ENCODE measurements around the gene SLC22A3. TPM values are rescaled to one million over a fixed set of nuclear protein-coding genes. Genes with fewer than 3 reads are reported as not detected.

SLC22A3 gene
- total RNA-seq, 1 donor from 2014 or later: 0.18 TPM

DNA sequence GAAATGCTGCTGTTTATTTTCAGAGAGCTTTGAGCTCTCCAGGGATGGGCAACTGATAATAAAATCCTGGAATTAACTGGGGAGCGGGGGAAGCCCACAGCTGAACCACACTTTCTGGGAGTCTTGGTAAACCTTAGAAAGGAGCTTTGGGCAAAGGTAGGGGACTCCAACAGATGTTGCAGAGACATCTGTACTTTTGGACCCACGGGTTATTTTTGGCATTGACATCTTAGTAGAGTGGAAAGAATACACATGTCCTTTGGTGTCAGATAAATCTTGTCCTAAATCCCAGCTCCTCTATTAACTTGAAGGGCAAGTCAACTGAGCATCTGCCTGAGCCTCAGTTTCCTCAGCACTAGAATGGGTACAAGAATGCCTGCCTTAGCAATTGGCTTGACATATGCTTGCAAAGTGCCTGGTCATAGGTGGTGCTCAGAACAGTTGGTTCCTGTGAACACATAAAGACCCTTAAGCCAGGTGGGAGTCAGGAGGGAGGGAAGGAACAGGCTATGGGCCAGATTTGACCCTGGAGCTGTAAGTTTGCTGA is 5.8 kb downstream of the SLC22A3 start:
- no peaks in the 10 kb centered on the region for H3K9me3 Mint-ChIP-seq (ENCODE audit: unreplicated experiment)
- peaks cover 3% of the 10 kb centered on the region for H3K4me1 Mint-ChIP-seq (ENCODE audit: unreplicated experiment)
- no peak for DNase-seq (ENCODE audit: low spot score)
- H3K36me3 Mint-ChIP-seq (ENCODE audit: low read depth, unreplicated experiment): no peaks in the 10 kb centered on the region
- H3K27me3 Mint-ChIP-seq (ENCODE audit: unreplicated experiment): peaks cover 15% of the 10 kb centered on the region
- TF ChIP-seq, protein P1, sequence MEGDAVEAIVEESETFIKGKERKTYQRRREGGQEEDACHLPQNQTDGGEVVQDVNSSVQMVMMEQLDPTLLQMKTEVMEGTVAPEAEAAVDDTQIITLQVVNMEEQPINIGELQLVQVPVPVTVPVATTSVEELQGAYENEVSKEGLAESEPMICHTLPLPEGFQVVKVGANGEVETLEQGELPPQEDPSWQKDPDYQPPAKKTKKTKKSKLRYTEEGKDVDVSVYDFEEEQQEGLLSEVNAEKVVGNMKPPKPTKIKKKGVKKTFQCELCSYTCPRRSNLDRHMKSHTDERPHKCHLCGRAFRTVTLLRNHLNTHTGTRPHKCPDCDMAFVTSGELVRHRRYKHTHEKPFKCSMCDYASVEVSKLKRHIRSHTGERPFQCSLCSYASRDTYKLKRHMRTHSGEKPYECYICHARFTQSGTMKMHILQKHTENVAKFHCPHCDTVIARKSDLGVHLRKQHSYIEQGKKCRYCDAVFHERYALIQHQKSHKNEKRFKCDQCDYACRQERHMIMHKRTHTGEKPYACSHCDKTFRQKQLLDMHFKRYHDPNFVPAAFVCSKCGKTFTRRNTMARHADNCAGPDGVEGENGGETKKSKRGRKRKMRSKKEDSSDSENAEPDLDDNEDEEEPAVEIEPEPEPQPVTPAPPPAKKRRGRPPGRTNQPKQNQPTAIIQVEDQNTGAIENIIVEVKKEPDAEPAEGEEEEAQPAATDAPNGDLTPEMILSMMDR (IDR thresholded peaks at IDR 0.05; ENCODE audit: unreplicated experiment): no peak
- H3K4me3 Mint-ChIP-seq (ENCODE audit: unreplicated experiment): no peak overlapping the region
- no peak overlapping the region for H3K27ac Mint-ChIP-seq (ENCODE audit: unreplicated experiment)

DNA sequence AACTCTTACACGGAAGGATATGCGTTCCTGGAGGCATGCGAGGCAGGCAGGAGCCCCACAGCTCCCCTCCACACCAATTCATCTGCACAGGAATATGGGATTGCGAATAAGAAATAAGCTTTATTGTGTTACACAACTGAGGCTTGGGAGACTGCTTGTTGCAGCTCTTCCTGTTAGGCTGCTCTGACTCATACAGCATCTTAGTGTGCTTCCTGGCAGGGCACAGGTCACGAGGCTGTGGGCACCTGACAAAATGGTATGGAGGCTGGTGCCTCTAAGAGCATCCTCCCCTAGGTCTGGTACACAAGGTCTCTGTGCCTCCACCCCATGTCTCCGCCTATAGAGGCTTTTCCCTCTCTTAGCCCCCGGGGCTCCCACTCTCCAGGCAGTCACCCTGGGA is 6.8 kb downstream of the SLC22A3 start:
- H3K9me3 Mint-ChIP-seq (ENCODE audit: unreplicated experiment): no peaks in the 10 kb centered on the region
- no peak overlapping the region for H3K27ac Mint-ChIP-seq (ENCODE audit: unreplicated experiment)
- H3K4me3 Mint-ChIP-seq (ENCODE audit: unreplicated experiment): no peak overlapping the region
- no peak for DNase-seq (ENCODE audit: low spot score)
- TF ChIP-seq, protein P1 (IDR thresholded peaks at IDR 0.05; ENCODE audit: unreplicated experiment): no peak
- peaks cover 10% of the 10 kb centered on the region for H3K27me3 Mint-ChIP-seq (ENCODE audit: unreplicated experiment)
- H3K4me1 Mint-ChIP-seq (ENCODE audit: unreplicated experiment): no peaks in the 10 kb centered on the region
- H3K36me3 Mint-ChIP-seq (ENCODE audit: low read depth, unreplicated experiment): no peaks in the 10 kb centered on the region

DNA sequence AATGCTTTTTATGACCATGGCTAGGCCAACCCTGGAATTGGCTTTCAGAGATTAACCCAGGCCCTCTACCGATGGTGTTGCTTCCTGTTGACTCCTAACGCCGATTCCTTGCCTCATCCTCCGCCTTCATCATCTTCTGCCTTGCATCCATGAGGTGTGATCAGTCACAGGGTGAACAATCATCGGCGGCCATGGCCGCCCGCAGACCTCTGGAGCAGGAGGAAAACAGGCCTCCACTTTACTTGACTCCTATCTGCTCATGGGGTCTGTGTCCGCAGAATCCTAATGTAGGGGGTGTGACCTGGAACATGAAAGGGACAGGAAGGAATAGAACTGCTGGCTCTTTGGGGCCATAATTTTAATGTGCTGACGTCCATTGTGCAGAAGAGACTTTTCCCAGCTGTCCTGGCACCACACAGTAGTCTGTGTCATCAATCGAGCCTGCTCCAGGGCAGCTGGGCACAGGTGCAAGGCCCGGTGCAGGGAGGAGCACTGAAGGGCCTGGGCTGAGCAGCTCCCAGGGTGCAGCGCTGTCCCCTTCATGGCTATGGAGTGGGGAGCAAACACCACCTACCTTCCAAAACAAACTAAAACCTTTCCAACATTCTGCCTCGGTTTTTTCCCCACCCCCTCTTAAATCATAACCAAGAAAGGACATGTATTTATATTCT is 8.0 kb downstream of the SLC22A3 start:
- Mint-ChIP-seq H3K4me3 (ENCODE audit: unreplicated experiment) (no peak overlapping the region), H3K36me3 (ENCODE audit: low read depth, unreplicated experiment) (no peaks in the 10 kb centered on the region), H3K27ac (ENCODE audit: unreplicated experiment) (no peak overlapping the region), H3K4me1 (ENCODE audit: unreplicated experiment) (no peaks in the 10 kb centered on the region), H3K27me3 (ENCODE audit: unreplicated experiment) (peaks cover 5% of the 10 kb centered on the region), H3K9me3 (ENCODE audit: unreplicated experiment) (no peaks in the 10 kb centered on the region)
- TF ChIP-seq, protein P1 (IDR thresholded peaks at IDR 0.05; ENCODE audit: unreplicated experiment): no peak
- no peak for DNase-seq (ENCODE audit: low spot score)

DNA sequence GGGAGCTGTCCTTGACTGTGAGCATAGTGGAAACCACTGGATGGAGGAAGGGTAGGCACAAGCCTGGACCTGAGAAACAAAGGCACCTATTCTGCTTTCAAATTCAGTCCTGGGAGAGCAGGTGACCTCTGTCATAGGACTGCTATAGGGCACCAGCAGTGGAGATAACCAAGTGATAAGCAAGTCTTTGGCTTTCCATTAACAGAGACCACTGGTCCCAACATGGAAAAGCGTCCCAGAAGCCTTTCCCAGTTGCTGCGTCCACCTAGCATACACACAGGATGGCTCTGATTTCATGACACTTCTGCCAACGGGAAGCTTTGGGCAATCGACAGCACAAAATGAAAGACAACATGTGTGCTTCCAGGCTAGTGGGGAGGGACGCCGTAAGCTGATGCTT is 8.9 kb downstream of the SLC22A3 start:
- TF ChIP-seq, protein P1 (IDR thresholded peaks at IDR 0.05; ENCODE audit: unreplicated experiment): no peak
- DNase-seq (ENCODE audit: low spot score): no peak

More for the DNA sequence above, 8.9 kb downstream of the SLC22A3 start:
- Mint-ChIP-seq H3K9me3 (ENCODE audit: unreplicated experiment) (no peaks in the 10 kb centered on the region), H3K36me3 (ENCODE audit: low read depth, unreplicated experiment) (no peaks in the 10 kb centered on the region), H3K4me1 (ENCODE audit: unreplicated experiment) (no peaks in the 10 kb centered on the region), H3K27me3 (ENCODE audit: unreplicated experiment) (peaks cover 5% of the 10 kb centered on the region), H3K27ac (ENCODE audit: unreplicated experiment) (no peak overlapping the region), H3K4me3 (ENCODE audit: unreplicated experiment) (no peak overlapping the region)
